ENCODE results near the gene THSD4.
A peak's percentile ranks its signal among the peaks of the same experiment; 100 is the strongest.

The THSD4 gene

DNA sequence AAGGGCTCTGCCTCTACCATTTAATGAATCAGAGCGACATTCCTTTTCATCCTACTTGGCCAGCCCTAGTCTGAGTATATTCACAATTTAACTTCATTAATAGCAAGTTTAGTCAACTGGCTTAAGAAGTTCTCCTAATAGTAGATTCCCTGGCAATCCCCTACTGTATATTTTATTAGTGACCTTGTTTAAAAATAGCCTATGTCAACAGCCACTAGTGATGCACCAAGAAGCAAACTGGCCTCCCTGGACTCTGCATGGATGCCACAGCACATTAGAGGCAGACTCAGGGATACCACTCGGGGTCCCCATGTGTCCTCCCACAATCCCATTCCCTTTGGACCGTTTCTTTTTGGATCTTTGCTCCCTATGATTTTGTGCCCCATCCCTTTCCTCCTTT, 83.6 kb downstream of the THSD4 start:
- no peaks in the 10 kb centered on the region for H3K9me3 ChIP-seq (ENCODE audit: control insufficient read depth, low read length)
- H2AK5ac ChIP-seq (ENCODE audit: low read length, severe bottlenecking) = no peak overlapping the region
- H2AFZ ChIP-seq (ENCODE audit: low read depth, low read length) = no peak overlapping the region
- no peak overlapping the region for H3K14ac ChIP-seq (ENCODE audit: low read length in 2 of 2)
- no peak overlapping the region for H3K4ac ChIP-seq (ENCODE audit: low read depth in 1 of 2, low read length in 2 of 2)
- H3K79me1 ChIP-seq (replicated peaks; ENCODE audit: low read length, poor library complexity, severe bottlenecking) = peaks cover 25% of the 10 kb centered on the region
- 83% methylated on average over 2 of the region's 3 CpGs for WGBS
- no peak overlapping the region for H4K91ac ChIP-seq (ENCODE audit: low read length)
- H2BK15ac ChIP-seq (ENCODE audit: low read depth, poor library complexity, severe bottlenecking) = no peak overlapping the region
- DNase-seq = no peak
- no peak overlapping the region for H2BK120ac ChIP-seq (ENCODE audit: low read depth, low read length)
- no peak overlapping the region for H3K18ac ChIP-seq (ENCODE audit: low read depth in 1 of 2, low read length in 2 of 2)
- H3K23ac ChIP-seq (ENCODE audit: low read length in 2 of 2) = no peak overlapping the region
- H4K8ac ChIP-seq (ENCODE audit: low read length) = no peak overlapping the region
- no peak overlapping the region for H2BK12ac ChIP-seq (ENCODE audit: low read length in 2 of 2)
- no peak overlapping the region for H2BK5ac ChIP-seq (ENCODE audit: low read depth, low read length, poor library complexity, severe bottlenecking)
- no peak overlapping the region for H3K9ac ChIP-seq (ENCODE audit: low read length)
- no peak overlapping the region for H3K27ac ChIP-seq (ENCODE audit: low read length, poor library complexity, severe bottlenecking)
- H3K27me3 ChIP-seq (ENCODE audit: control insufficient read depth in 1 of 2, insufficient read depth in 1 of 2, low read length in 2 of 2) = no peaks in the 10 kb centered on the region
- H3K4me3 ChIP-seq (ENCODE audit: insufficient read depth in 1 of 2, low read depth in 1 of 2, low read length in 2 of 2) = no peak overlapping the region
- H3K36me3 ChIP-seq (ENCODE audit: control insufficient read depth in 1 of 2, insufficient read depth in 2 of 2, low read depth in 1 of 2, low read length in 2 of 2) = peaks cover 0 to 8% of the 10 kb centered on the region in 2 experiments
- H3K4me1 ChIP-seq (ENCODE audit: control insufficient read depth, insufficient read depth, low read depth, low read length) = peaks cover 7% of the 10 kb centered on the region
- H3K4me2 ChIP-seq (ENCODE audit: low read length, poor library complexity, severe bottlenecking) = no peak overlapping the region

GRCh38 chr15:71199384-71200351, 84.4 kb downstream of the THSD4 start:
- H2BK15ac ChIP-seq (ENCODE audit: low read depth, poor library complexity, severe bottlenecking) = no peak overlapping the region
- no peaks in the 10 kb centered on the region for H3K27me3 ChIP-seq (ENCODE audit: control insufficient read depth in 1 of 2, insufficient read depth in 1 of 2, low read length in 2 of 2)
- H2BK5ac ChIP-seq (ENCODE audit: low read depth, low read length, poor library complexity, severe bottlenecking) = no peak overlapping the region
- H3K4ac ChIP-seq (ENCODE audit: low read depth in 1 of 2, low read length in 2 of 2) = no peak overlapping the region
- H3K23ac ChIP-seq (ENCODE audit: low read length in 2 of 2) = peak overlapping the region in 1 of 2 experiments; percentile 62
- H3K79me1 ChIP-seq (replicated peaks; ENCODE audit: low read length, poor library complexity, severe bottlenecking) = peaks cover 24% of the 10 kb centered on the region
- peaks cover 7% of the 10 kb centered on the region for H3K4me1 ChIP-seq (ENCODE audit: control insufficient read depth, insufficient read depth, low read depth, low read length)
- H2BK12ac ChIP-seq (ENCODE audit: low read length in 2 of 2) = peak overlapping the region in 1 of 2 experiments; percentile 59
- peak; percentile 2 for DNase-seq
- no peaks in the 10 kb centered on the region for H3K9me3 ChIP-seq (ENCODE audit: control insufficient read depth, low read length)
- no peak overlapping the region for H2AFZ ChIP-seq (ENCODE audit: low read depth, low read length)
- no peak overlapping the region for H2BK120ac ChIP-seq (ENCODE audit: low read depth, low read length)
- H4K8ac ChIP-seq (ENCODE audit: low read length) = peak overlapping the region; percentile 4
- peak overlapping the region in 1 of 2 experiments; percentile 72 for H3K18ac ChIP-seq (ENCODE audit: low read depth in 1 of 2, low read length in 2 of 2)
- no peak overlapping the region for H3K4me2 ChIP-seq (ENCODE audit: low read length, poor library complexity, severe bottlenecking)
- H3K9ac ChIP-seq (ENCODE audit: low read length) = no peak overlapping the region
- H2AK5ac ChIP-seq (ENCODE audit: low read length, severe bottlenecking) = no peak overlapping the region
- H4K91ac ChIP-seq (ENCODE audit: low read length) = peak overlapping the region; percentile 32
- peaks cover 0 to 5% of the 10 kb centered on the region in 2 experiments for H3K36me3 ChIP-seq (ENCODE audit: control insufficient read depth in 1 of 2, insufficient read depth in 2 of 2, low read depth in 1 of 2, low read length in 2 of 2)
- peak overlapping the region in 1 of 2 experiments; percentile 100 for H3K14ac ChIP-seq (ENCODE audit: low read length in 2 of 2)
- WGBS = 86% methylated on average over 6 of the region's 6 CpGs
- no peak overlapping the region for H3K27ac ChIP-seq (ENCODE audit: low read length, poor library complexity, severe bottlenecking)
- peak overlapping the region in 1 of 2 experiments; percentile 11 for H3K4me3 ChIP-seq (ENCODE audit: insufficient read depth in 1 of 2, low read depth in 1 of 2, low read length in 2 of 2)

DNA sequence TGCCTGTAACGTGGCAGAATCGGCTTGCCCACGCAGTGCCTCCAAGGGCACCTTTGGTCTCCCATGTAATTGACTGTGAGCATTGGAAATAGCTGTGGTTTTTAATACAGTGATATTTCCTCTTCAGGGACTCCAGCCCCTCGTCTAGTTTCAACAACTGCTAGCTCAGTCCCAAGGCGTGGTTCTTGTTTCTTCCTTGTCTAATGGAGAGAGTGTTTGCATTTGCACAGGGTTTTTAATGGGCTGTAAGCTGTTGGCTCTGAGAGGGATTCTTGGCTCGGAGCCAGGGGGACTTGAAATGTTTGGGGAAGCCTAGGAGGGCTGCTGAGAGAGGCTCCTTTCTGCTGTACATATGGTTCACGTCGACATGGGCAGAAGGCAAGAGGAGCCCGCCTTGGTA, 86.2 kb downstream of the THSD4 start:
- no peak overlapping the region for H2BK15ac ChIP-seq (ENCODE audit: low read depth, poor library complexity, severe bottlenecking)
- H4K8ac ChIP-seq (ENCODE audit: low read length) = no peak overlapping the region
- H3K9ac ChIP-seq (ENCODE audit: low read length) = no peak overlapping the region
- no peak for DNase-seq
- no peak overlapping the region for H2AK5ac ChIP-seq (ENCODE audit: low read length, severe bottlenecking)
- no peak overlapping the region for H3K4me2 ChIP-seq (ENCODE audit: low read length, poor library complexity, severe bottlenecking)
- H3K23ac ChIP-seq (ENCODE audit: low read length in 2 of 2) = no peak overlapping the region
- H3K27me3 ChIP-seq (ENCODE audit: control insufficient read depth in 1 of 2, insufficient read depth in 1 of 2, low read length in 2 of 2) = no peaks in the 10 kb centered on the region
- no peak overlapping the region for H4K91ac ChIP-seq (ENCODE audit: low read length)
- H3K4me3 ChIP-seq (ENCODE audit: insufficient read depth in 1 of 2, low read depth in 1 of 2, low read length in 2 of 2) = no peak overlapping the region
- no peak overlapping the region for H2BK120ac ChIP-seq (ENCODE audit: low read depth, low read length)
- H3K36me3 ChIP-seq (ENCODE audit: control insufficient read depth in 1 of 2, insufficient read depth in 2 of 2, low read depth in 1 of 2, low read length in 2 of 2) = peaks cover 0 to 5% of the 10 kb centered on the region in 2 experiments
- H2BK5ac ChIP-seq (ENCODE audit: low read depth, low read length, poor library complexity, severe bottlenecking) = no peak overlapping the region
- no peak overlapping the region for H2AFZ ChIP-seq (ENCODE audit: low read depth, low read length)
- H3K14ac ChIP-seq (ENCODE audit: low read length in 2 of 2) = no peak overlapping the region
- 78% methylated on average over 9 of the region's 9 CpGs for WGBS
- H3K79me1 ChIP-seq (replicated peaks; ENCODE audit: low read length, poor library complexity, severe bottlenecking) = peaks cover 24% of the 10 kb centered on the region
- H3K4me1 ChIP-seq (ENCODE audit: control insufficient read depth, insufficient read depth, low read depth, low read length) = peaks cover 7% of the 10 kb centered on the region
- H3K18ac ChIP-seq (ENCODE audit: low read depth in 1 of 2, low read length in 2 of 2) = no peak overlapping the region
- no peak overlapping the region for H3K27ac ChIP-seq (ENCODE audit: low read length, poor library complexity, severe bottlenecking)
- H2BK12ac ChIP-seq (ENCODE audit: low read length in 2 of 2) = no peak overlapping the region
- H3K9me3 ChIP-seq (ENCODE audit: control insufficient read depth, low read length) = no peaks in the 10 kb centered on the region
- no peak overlapping the region for H3K4ac ChIP-seq (ENCODE audit: low read depth in 1 of 2, low read length in 2 of 2)

DNA sequence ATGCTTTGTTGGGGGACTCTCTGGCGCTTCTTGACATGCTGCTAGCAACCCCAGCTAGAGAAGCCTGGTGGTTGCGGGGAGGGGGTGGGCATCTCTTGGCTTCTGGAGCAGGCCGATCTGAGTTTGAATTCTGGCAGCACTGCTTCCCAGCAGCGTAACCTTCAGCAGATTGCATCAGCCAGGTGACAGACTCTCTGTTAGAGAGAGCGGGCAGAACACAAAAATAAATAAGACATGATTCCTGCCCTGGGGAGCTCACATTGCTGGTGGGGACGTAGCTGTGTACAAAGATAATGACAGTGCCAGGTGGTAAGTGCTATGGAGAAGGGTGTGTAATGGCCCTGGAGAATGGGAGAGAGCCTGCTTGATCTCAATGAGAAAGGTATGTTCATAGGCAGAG, 87.4 kb downstream of the THSD4 start:
- no peak overlapping the region for H2BK15ac ChIP-seq (ENCODE audit: low read depth, poor library complexity, severe bottlenecking)

More for the DNA sequence above, 87.4 kb downstream of the THSD4 start:
- Histone ChIP-seq H2AFZ (ENCODE audit: low read depth, low read length) (no peak overlapping the region), H3K27me3 (ENCODE audit: control insufficient read depth in 1 of 2, insufficient read depth in 1 of 2, low read length in 2 of 2) (no peaks in the 10 kb centered on the region), H3K9ac (ENCODE audit: low read length) (no peak overlapping the region), H3K18ac (ENCODE audit: low read depth in 1 of 2, low read length in 2 of 2) (no peak overlapping the region), H3K79me1 (replicated peaks; ENCODE audit: low read length, poor library complexity, severe bottlenecking) (peaks cover 21% of the 10 kb centered on the region), H3K4me1 (ENCODE audit: control insufficient read depth, insufficient read depth, low read depth, low read length) (peaks cover 7% of the 10 kb centered on the region), H3K4me2 (ENCODE audit: low read length, poor library complexity, severe bottlenecking) (no peak overlapping the region), H4K91ac (ENCODE audit: low read length) (no peak overlapping the region), H3K4ac (ENCODE audit: low read depth in 1 of 2, low read length in 2 of 2) (no peak overlapping the region), H2BK12ac (ENCODE audit: low read length in 2 of 2) (no peak overlapping the region), H2AK5ac (ENCODE audit: low read length, severe bottlenecking) (no peak overlapping the region), H2BK5ac (ENCODE audit: low read depth, low read length, poor library complexity, severe bottlenecking) (no peak overlapping the region), H3K14ac (ENCODE audit: low read length in 2 of 2) (no peak overlapping the region), H3K36me3 (ENCODE audit: control insufficient read depth in 1 of 2, insufficient read depth in 2 of 2, low read depth in 1 of 2, low read length in 2 of 2) (peaks cover 0 to 5% of the 10 kb centered on the region in 2 experiments), H4K8ac (ENCODE audit: low read length) (no peak overlapping the region), H3K27ac (ENCODE audit: low read length, poor library complexity, severe bottlenecking) (no peak overlapping the region), H2BK120ac (ENCODE audit: low read depth, low read length) (no peak overlapping the region), H3K9me3 (ENCODE audit: control insufficient read depth, low read length) (no peaks in the 10 kb centered on the region), H3K4me3 (ENCODE audit: insufficient read depth in 1 of 2, low read depth in 1 of 2, low read length in 2 of 2) (no peak overlapping the region), H3K23ac (ENCODE audit: low read length in 2 of 2) (no peak overlapping the region)
- no peak for DNase-seq
- WGBS = 95% methylated on average over 6 of the region's 6 CpGs
